GM19452 (cell line): ENCODE data around the gene UBE2K.
"Not testable (repeated sequence)": the region's sequence is repeated elsewhere in the genome, so short reads cannot be mapped to it uniquely, and the experiment has no call there.

ENCODE experiments used
- ATAC-seq: cut with Tn5 transposase; IDR thresholded peaks from one replicate; pipeline ENCODE4 v1.9.1; 2021; ENCODE audit not compliant: unreplicated experiment

UBE2K gene

GRCh38 chr4:39721788-39722187, 23.9 kb downstream of the UBE2K start:
- no peak for ATAC-seq

DNA sequence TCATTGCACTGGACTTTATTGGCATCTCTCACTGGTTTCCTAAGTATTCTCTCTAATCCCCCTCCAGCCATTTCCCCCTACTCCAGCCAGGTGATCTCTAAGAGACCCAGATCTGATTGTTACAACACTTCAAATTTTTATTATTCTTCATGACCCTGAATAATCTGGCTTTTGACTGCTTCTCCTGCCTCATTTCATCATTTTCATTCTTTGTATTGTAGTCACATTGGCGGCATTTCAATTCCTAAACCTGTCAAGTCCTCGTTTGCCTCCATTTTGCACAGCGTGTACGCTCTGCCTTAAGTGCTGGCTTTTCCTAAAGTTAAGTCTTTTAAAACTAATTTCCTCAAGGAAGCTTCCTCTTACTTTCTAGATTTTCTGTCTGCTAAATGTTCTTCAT, 31.6 kb downstream of the UBE2K start:
- ATAC-seq, result no peak

DNA sequence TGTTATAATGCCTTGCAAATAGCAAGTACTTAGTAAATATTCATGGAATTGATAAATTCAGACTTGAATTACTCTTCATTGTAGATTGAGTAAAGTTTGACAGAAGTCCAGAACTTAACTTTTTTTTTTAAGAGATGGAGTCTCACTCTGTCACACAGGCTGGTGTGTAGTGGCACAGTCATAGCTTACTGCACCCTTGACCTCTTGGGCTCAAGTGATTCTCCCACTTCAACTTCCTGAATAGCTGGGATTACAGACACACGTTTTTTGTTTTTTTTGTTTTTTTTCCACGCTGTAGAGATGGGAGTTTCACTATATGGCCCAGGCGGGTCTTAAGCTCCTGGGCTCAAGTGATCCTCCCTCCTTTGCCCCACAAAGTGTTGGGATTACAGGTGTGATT, 32.1 kb downstream of the UBE2K start:
- no peak for ATAC-seq

- ATAC-seq, result no peak
Measured at GRCh38 chr4:39731908-39732307, 34.0 kb downstream of the UBE2K start.

- ATAC-seq, result no peak
Measured at GRCh38 chr4:39732728-39733127, 34.8 kb downstream of the UBE2K start.

- ATAC-seq, result not testable (repeated sequence)
Measured at GRCh38 chr4:39739591-39739990, 41.7 kb downstream of the UBE2K start.

DNA sequence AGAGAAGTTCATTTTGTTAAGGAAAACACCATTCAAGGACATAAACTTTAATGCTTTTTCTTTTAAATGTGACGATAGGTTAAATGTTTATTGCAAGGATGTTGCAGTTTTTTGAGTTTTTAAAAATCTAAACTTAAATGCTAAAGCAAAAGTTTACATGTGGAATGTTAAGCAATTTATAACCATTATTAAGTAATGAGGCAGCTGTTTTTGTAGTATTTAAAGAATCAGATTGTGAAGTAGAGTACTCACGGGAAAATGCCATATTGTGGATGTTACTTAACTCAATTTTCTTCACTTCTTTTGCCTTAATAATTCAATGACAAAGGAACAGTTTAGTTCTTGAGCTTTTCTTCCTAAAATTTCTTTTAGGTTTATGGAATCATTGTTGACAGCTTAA, 43.5 kb downstream of the UBE2K start:
- no peak for ATAC-seq

GRCh38 chr4:39745920-39746319, 48.0 kb downstream of the UBE2K start:
- no peak for ATAC-seq

- ATAC-seq, result no peak
Measured at GRCh38 chr4:39750216-39750615, 52.3 kb downstream of the UBE2K start.

DNA sequence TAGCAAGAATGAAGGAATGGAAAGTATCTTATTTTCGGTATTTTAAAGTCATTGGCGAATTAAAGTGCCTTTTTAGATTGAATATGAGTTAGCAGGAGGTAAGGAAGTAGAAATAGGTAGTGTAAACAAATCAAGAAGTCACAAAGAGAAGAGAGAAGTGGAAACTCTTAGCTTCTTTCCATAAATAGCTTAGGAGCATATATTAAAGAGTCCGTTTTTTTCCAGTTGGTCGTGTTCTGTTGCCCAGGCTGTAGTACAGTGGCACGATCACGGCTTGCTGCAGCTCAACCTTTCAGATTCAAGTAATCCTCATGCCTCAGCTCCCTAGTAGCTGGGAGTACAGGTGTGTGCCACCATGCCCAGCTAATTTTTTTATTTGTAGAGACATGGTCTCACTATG, 56.4 kb downstream of the UBE2K start:
- ATAC-seq, result no peak

DNA sequence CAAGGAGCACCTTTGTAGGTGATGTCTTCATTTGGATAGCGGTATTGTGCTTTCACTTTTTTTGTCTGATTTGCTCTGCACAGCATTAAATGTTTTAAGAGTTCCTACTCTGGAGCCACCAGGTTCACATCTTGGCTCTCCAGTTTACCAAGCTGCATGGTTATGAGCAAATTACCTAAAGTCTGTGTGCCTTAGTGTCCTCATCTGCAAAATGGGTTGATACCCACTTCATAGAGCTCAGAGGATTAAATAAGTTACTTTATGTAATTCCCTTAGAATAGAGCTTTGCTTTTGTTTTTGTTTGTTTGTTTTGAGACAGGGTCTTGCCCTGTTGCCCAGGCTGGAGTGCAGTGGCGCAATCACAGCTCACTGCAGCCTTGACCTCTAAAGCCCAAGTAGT, 58.2 kb downstream of the UBE2K start:
- no peak for ATAC-seq

- no peak for ATAC-seq
Measured at GRCh38 chr4:39758176-39758575, 60.2 kb downstream of the UBE2K start.

DNA sequence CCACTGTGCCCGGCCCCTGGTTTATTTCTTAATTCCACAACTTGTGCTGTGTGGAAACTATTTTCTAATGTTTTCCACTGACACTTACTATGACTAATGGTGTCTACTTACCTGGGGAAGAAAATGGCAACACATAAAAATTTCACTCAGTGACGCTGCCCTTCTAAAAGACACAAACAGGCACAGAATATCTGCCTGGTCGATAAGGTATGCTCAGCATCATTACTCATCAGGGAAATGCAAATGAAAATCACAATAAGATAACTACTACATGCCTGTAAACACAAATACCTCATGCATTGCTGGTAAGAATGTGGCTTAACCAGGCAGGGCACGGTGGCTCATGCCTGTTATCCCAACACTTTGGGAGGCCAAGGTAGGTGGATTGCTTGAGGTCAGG, 61.6 kb downstream of the UBE2K start:
- no peak for ATAC-seq

- ATAC-seq, result no peak
Measured at GRCh38 chr4:39761005-39761667, 63.2 kb downstream of the UBE2K start.

GRCh38 chr4:39763714-39764572, 66.0 kb downstream of the UBE2K start:
- peak; percentile 73 for ATAC-seq

DNA sequence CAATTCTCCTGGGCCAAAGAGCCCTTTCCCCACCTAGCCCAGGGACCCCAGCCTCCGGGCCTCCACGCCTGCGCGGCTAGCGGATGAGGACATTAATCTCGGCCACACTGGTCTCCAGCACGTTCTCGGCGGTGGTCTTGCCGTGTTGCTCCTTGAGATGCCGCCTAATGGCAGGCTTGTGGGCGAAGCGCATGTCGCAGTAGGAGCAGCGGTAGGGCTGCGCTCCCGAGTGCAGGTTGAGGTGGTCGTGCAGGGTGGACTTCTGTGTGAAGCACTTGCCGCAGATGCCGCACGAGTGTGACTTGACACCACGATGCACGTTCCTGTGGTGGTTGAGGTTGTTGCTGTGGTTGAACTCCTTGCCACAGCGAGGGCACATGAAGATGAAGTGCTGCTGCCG, 72.1 kb downstream of the UBE2K start:
- ATAC-seq, result no peak

- ATAC-seq, result no peak
Measured at GRCh38 chr4:39770471-39770870, 72.5 kb downstream of the UBE2K start.

DNA sequence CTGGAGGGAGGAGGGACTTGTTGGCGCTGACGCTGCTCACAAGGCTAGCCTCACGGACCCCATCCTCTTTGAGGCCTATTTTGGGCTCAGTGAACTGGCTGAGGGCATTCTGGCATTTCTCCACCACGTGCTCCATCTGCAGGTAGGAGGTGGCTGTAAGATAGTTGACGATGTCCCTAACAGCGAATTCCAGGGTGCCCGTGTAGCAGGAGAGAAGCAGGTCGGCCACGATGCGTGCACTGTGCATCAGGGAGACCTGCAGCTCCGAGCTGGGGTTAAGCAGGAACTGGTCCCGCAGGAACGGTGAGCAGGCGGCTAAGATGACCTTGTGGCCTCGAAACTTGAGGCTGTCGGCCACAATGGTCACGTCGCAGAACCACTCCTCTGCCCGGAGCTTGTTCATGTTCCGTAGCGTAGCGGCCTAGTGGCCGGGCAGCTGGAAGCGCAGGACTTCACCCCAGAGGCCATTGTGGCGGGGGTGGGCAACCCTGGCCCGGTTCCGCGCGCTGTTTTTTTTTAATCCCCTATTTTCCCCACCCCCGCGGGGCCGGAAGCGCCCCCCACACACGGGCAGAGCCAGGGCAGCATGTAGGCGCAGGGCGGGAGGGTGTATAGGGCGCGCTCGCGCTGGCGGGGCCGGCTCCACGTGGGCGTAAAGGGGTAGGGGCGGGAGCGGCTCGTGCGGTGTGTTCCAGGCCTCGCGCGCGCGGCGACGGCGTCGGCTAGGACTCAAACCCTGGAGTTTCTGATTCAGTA, 73.2 kb downstream of the UBE2K start:
- no peak for ATAC-seq

- not testable (repeated sequence) for ATAC-seq
Measured at GRCh38 chr4:39781988-39782387, 84.1 kb downstream of the UBE2K start.

DNA sequence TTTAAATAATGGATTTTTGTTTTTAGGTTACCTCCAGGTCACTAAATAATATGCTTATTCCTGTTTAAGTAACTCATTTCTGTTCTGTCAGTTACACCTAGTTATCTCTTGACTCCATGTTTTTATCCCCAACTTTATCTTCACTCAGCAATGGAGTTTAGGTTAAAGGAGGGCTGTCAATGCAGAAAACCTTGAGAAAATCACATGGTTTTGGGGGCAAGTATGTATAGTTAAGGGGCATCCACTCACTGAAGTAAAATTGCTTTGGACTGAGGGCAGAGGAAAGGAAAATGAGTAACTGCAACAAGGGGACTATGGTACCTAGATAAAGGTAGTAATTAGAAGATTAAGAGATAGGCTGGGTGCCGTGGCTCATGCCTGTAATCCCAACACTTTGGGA, 87.1 kb downstream of the UBE2K start:
- ATAC-seq, result no peak

DNA sequence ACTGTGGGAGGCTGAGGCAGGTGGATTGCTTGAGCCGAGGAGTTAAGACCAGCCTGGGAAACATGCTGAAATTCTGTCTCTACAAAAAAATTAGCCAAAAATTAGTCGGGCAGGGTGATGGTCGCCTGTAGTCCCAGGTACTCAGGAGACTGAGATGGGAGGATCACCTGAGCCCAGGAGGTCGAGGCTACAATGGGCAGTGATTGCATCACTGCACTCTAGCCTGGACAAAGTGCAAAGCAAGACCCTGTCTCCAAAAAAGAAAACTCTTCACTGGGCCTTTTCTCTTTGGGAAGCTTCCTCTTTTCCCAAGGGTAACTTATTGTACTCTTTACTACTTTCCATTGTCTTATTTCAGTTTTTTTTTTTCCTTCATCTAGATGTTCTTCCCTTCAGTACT, 88.9 kb downstream of the UBE2K start:
- no peak for ATAC-seq

DNA sequence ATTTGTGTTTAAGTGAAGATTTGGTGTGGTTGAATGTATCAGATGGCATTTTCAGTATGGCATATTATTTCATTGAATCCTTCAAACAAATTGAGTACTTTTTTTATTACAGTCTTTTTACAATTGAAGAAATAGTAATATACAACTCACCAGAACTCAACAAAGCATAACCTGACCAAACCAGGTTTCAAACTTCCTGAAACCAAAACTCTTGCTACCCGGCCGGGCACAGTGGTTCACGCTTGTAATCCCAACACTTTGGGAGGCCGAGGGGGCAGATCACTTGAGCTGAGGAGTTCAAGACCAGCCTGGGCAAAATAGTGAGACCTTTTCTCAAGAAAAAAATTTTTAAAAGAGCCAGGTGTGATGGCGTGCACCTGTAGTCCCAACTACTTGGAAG, 94.2 kb downstream of the UBE2K start:
- no peak for ATAC-seq
